Ovary (tissue), 3 donors: ENCODE data around the gene TC2N.

Experiments
- POLR2A ChIP-seq: fragments of 450-650 bp; IDR thresholded peaks from one replicate; pipeline ENCODE4 v1.6.1; 2017; ENCODE audit warnings: antibody characterized with exemption, mild to moderate bottlenecking, moderate library complexity
- TF ChIP-seq, protein P1 (sequence below), 3 donors: fragments of 450-650 bp in 2 of 3; fragments of 200-600 bp in 1 of 3; IDR thresholded peaks; one replicate each; pipeline versions ENCODE4 v1.5.1 to v1.8.0; 2016 to 2022; ENCODE audit warnings: antibody characterized with exemption in 3 of 3, mild to moderate bottlenecking in 1 of 3
- donor health status: DM: no; HTN: no; CAD: no.

DNA sequence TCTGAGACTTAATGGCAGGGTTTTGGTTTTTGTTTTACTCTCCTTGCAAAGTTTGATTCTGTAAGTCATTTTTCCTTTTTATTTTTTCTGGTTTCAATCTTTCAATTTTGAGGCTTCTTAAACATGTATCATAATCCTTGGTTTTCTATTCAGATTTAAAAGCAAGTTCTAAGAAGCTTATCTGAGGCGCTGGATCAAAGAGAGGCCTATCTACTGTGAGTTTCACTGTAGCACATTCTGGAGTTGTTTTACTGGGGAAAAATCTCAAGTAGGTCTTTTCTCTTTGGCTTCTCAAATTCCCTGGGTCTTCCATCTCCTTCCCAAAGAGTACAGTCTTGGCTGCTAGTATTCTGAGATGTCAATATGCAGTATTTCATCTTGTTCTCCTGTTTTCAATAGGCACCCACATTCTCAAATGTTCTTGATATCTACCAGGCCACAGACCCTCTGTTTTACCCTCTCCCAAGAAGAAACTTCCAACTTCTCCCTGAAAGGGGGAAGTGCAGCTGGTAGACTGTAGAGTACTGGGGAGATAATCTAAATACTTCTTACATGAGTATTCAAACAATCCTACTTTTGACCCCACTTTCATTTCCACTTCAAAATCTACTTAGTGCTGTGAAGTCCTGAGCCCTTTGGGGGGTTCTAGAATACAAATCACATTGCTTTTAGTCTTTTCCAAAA is 124.6 kb downstream of the TC2N start:
- no peak for TF ChIP-seq POLR2A
- TF ChIP-seq, protein P1, sequence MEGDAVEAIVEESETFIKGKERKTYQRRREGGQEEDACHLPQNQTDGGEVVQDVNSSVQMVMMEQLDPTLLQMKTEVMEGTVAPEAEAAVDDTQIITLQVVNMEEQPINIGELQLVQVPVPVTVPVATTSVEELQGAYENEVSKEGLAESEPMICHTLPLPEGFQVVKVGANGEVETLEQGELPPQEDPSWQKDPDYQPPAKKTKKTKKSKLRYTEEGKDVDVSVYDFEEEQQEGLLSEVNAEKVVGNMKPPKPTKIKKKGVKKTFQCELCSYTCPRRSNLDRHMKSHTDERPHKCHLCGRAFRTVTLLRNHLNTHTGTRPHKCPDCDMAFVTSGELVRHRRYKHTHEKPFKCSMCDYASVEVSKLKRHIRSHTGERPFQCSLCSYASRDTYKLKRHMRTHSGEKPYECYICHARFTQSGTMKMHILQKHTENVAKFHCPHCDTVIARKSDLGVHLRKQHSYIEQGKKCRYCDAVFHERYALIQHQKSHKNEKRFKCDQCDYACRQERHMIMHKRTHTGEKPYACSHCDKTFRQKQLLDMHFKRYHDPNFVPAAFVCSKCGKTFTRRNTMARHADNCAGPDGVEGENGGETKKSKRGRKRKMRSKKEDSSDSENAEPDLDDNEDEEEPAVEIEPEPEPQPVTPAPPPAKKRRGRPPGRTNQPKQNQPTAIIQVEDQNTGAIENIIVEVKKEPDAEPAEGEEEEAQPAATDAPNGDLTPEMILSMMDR (IDR thresholded peaks at IDR 0.05): no peak
